Lower lobe of right lung (tissue), 2 donors: ENCODE data around the gene SLC8A1. TPM values are rescaled to one million over a fixed set of nuclear protein-coding genes. Genes with fewer than 3 reads are reported as not detected.

ENCODE experiments used
- ATAC-seq, 2 donors: fragments of 200-7000 bp; cut with Tn5 transposase; one replicate each; pipeline ENCODE4 v1.9.1; 2020 to 2022; ENCODE audit warnings: mild to moderate bottlenecking in 2 of 2, moderate library complexity in 2 of 2
- DNase-seq: peaks from one replicate; pipeline ENCODE4 v3.0.0-alpha.2; 2020
- H3K27ac ChIP-seq: fragments of 200-600 bp; one replicate; pipeline ENCODE4 v1.8.0; 2022
- H3K27me3 ChIP-seq: fragments of 200-600 bp; one replicate; pipeline ENCODE4 v1.8.0; 2022; ENCODE audit warnings: low read depth
- H3K36me3 ChIP-seq: fragments of 200-600 bp; one replicate; pipeline ENCODE4 v1.8.0; 2022; ENCODE audit warnings: mild to moderate bottlenecking
- H3K4me1 ChIP-seq: fragments of 200-600 bp; one replicate; pipeline ENCODE4 v1.8.0; 2022
- H3K4me3 ChIP-seq: fragments of 200-600 bp; one replicate; pipeline ENCODE4 v1.8.0; 2022; ENCODE audit warnings: mild to moderate bottlenecking
- H3K9me3 ChIP-seq: fragments of 200-600 bp; one replicate; pipeline ENCODE4 v1.8.0; 2022
- CTCF ChIP-seq: fragments of 200-600 bp; IDR thresholded peaks from one replicate; pipeline ENCODE4 v1.8.0; 2022; ENCODE audit warnings: antibody characterized with exemption, mild to moderate bottlenecking
- intact Hi-C: fragments of 100-400 bp; cut with DNase I; formaldehyde crosslinking; loops from one replicate; pipeline ENCODE4 v1.11.0; 2022
- total RNA-seq: library from RNA; stranded (reverse); fragmentation: NEBNext Ultra II Directional; extraction: Animal tissue kit (Norgen Biotek cat#: 25700); gene quantifications from one replicate; pipeline ENCODE4 v1.2.1, GENCODE V29; 2021
- donor health status: DM: no; HTN: yes; CAD: no; lungs with severe emphysema.

The SLC8A1 gene
- total RNA-seq, 1 donor from 2014 or later, result 58.5 TPM

- ATAC-seq (no peak), DNase-seq (no peak)
- no peak overlapping the region for H3K27ac ChIP-seq
- H3K4me3 ChIP-seq, result no peak overlapping the region
- intact Hi-C loops, result no loop called here
- no peaks in the 10 kb centered on the region for H3K4me1 ChIP-seq
- no peaks in the 10 kb centered on the region for H3K9me3 ChIP-seq
- TF ChIP-seq CTCF, result no peak
- no peaks in the 10 kb centered on the region for H3K27me3 ChIP-seq
- no peaks in the 10 kb centered on the region for H3K36me3 ChIP-seq
Measured at GRCh38 chr2:40420478-40420877, 31.4 kb downstream of the SLC8A1 start.

- intact Hi-C loops, result no loop called here
- Histone ChIP-seq H3K27ac (no peak overlapping the region), H3K4me1 (no peaks in the 10 kb centered on the region), H3K27me3 (no peaks in the 10 kb centered on the region), H3K9me3 (no peaks in the 10 kb centered on the region), H3K4me3 (no peak overlapping the region), H3K36me3 (no peaks in the 10 kb centered on the region)
- no peak for TF ChIP-seq CTCF
- no peak for ATAC-seq
- DNase-seq, result no peak
Measured at GRCh38 chr2:40419364-40419762, 32.5 kb downstream of the SLC8A1 start.

- no peak for TF ChIP-seq CTCF
- DNase-seq, result no peak
- no peaks in the 10 kb centered on the region for H3K27me3 ChIP-seq
- H3K27ac ChIP-seq, result no peak overlapping the region
- no peaks in the 10 kb centered on the region for H3K4me1 ChIP-seq
- no peaks in the 10 kb centered on the region for H3K36me3 ChIP-seq
- H3K9me3 ChIP-seq, result no peaks in the 10 kb centered on the region
- intact Hi-C loops, result no loop called here
- peak in 1 of 2 donors; percentile 12 for ATAC-seq
- no peak overlapping the region for H3K4me3 ChIP-seq
Measured at GRCh38 chr2:40418614-40419363, 33.1 kb downstream of the SLC8A1 start.

GRCh38 chr2:40416486-40416885, 35.4 kb downstream of the SLC8A1 start:
- intact Hi-C loops, result no loop called here

GRCh38 chr2:40415391-40415790, 36.5 kb downstream of the SLC8A1 start:
- H3K4me1 ChIP-seq, result no peaks in the 10 kb centered on the region
- ATAC-seq (no peak), DNase-seq (no peak)
- intact Hi-C loops, result no loop called here
- TF ChIP-seq CTCF, result no peak
- H3K27ac ChIP-seq, result no peak overlapping the region
- H3K4me3 ChIP-seq, result no peak overlapping the region
- no peaks in the 10 kb centered on the region for H3K36me3 ChIP-seq
- H3K27me3 ChIP-seq, result no peaks in the 10 kb centered on the region
- no peaks in the 10 kb centered on the region for H3K9me3 ChIP-seq

More at GRCh38 chr2:40416486-40416885, 35.4 kb downstream of the SLC8A1 start:
- no peaks in the 10 kb centered on the region for H3K27me3 ChIP-seq
- no peaks in the 10 kb centered on the region for H3K4me1 ChIP-seq
- no peak overlapping the region for H3K27ac ChIP-seq
- H3K9me3 ChIP-seq, result no peaks in the 10 kb centered on the region
- H3K36me3 ChIP-seq, result no peaks in the 10 kb centered on the region
- no peak for TF ChIP-seq CTCF
- DNase-seq, result no peak
- no peak overlapping the region for H3K4me3 ChIP-seq
- ATAC-seq, result no peak
